ENCODE results near the gene SMIM45.

The SMIM45 gene

GRCh38 chr22:41925783-41926460 is 26.0 kb upstream of the SMIM45 start:
- H3K9ac ChIP-seq (ENCODE audit: low read length) = no peak overlapping the region
- no peaks in the 10 kb centered on the region for H3K9me2 ChIP-seq (ENCODE audit: insufficient read depth, low read length)
- H3K36me3 ChIP-seq (ENCODE audit: insufficient read depth, low read length) = no peaks in the 10 kb centered on the region
- H3K27me3 ChIP-seq (ENCODE audit: insufficient read depth, low read depth, low read length) = peaks cover 20% of the 10 kb centered on the region
- TF ChIP-seq TAF1 (IDR thresholded peaks at IDR 0.05; ENCODE audit: low read depth) (no peak), POLR2AphosphoS5 (IDR thresholded peaks at IDR 0.05) (no peak), EZH2 (IDR thresholded peaks at IDR 0.05; ENCODE audit: borderline replicate concordance, insufficient read depth, low read length, poor library complexity, severe bottlenecking) (no peak), RAD21 (conservative IDR thresholded peaks at IDR 0.05) (no peak), SMC3 (conservative IDR thresholded peaks at IDR 0.05; ENCODE audit: poor library complexity) (no peak), MXI1 (conservative IDR thresholded peaks at IDR 0.05; ENCODE audit: poor library complexity, severe bottlenecking) (no peak), EP300 (conservative IDR thresholded peaks at IDR 0.05; ENCODE audit: poor library complexity, severe bottlenecking) (no peak)
- TF ChIP-seq, protein P1, sequence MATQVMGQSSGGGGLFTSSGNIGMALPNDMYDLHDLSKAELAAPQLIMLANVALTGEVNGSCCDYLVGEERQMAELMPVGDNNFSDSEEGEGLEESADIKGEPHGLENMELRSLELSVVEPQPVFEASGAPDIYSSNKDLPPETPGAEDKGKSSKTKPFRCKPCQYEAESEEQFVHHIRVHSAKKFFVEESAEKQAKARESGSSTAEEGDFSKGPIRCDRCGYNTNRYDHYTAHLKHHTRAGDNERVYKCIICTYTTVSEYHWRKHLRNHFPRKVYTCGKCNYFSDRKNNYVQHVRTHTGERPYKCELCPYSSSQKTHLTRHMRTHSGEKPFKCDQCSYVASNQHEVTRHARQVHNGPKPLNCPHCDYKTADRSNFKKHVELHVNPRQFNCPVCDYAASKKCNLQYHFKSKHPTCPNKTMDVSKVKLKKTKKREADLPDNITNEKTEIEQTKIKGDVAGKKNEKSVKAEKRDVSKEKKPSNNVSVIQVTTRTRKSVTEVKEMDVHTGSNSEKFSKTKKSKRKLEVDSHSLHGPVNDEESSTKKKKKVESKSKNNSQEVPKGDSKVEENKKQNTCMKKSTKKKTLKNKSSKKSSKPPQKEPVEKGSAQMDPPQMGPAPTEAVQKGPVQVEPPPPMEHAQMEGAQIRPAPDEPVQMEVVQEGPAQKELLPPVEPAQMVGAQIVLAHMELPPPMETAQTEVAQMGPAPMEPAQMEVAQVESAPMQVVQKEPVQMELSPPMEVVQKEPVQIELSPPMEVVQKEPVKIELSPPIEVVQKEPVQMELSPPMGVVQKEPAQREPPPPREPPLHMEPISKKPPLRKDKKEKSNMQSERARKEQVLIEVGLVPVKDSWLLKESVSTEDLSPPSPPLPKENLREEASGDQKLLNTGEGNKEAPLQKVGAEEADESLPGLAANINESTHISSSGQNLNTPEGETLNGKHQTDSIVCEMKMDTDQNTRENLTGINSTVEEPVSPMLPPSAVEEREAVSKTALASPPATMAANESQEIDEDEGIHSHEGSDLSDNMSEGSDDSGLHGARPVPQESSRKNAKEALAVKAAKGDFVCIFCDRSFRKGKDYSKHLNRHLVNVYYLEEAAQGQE (IDR thresholded peaks at IDR 0.05; ENCODE audit: borderline replicate concordance) = no peak
- TF ChIP-seq, protein P2, sequence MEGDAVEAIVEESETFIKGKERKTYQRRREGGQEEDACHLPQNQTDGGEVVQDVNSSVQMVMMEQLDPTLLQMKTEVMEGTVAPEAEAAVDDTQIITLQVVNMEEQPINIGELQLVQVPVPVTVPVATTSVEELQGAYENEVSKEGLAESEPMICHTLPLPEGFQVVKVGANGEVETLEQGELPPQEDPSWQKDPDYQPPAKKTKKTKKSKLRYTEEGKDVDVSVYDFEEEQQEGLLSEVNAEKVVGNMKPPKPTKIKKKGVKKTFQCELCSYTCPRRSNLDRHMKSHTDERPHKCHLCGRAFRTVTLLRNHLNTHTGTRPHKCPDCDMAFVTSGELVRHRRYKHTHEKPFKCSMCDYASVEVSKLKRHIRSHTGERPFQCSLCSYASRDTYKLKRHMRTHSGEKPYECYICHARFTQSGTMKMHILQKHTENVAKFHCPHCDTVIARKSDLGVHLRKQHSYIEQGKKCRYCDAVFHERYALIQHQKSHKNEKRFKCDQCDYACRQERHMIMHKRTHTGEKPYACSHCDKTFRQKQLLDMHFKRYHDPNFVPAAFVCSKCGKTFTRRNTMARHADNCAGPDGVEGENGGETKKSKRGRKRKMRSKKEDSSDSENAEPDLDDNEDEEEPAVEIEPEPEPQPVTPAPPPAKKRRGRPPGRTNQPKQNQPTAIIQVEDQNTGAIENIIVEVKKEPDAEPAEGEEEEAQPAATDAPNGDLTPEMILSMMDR (IDR thresholded peaks at IDR 0.05; ENCODE audit: poor library complexity, severe bottlenecking) = no peak
- no peak overlapping the region for H2AFZ ChIP-seq (ENCODE audit: low read depth, low read length)
- H3K79me2 ChIP-seq (replicated peaks; ENCODE audit: insufficient read depth, low read length) = no peaks in the 10 kb centered on the region
- H3K4me3 ChIP-seq (ENCODE audit: low read length) = no peak overlapping the region
- H3F3A ChIP-seq (ENCODE audit: insufficient read depth, low read length, poor library complexity, severe bottlenecking) = no peaks in the 10 kb centered on the region
- no peaks in the 10 kb centered on the region for H4K20me1 ChIP-seq (ENCODE audit: insufficient read depth)
- no peaks in the 10 kb centered on the region for H3K9me3 ChIP-seq (ENCODE audit: low read length)
- H3K27ac ChIP-seq (ENCODE audit: low read length) = no peak overlapping the region
- no peak overlapping the region for H3K4me2 ChIP-seq (ENCODE audit: low read length)

DNA sequence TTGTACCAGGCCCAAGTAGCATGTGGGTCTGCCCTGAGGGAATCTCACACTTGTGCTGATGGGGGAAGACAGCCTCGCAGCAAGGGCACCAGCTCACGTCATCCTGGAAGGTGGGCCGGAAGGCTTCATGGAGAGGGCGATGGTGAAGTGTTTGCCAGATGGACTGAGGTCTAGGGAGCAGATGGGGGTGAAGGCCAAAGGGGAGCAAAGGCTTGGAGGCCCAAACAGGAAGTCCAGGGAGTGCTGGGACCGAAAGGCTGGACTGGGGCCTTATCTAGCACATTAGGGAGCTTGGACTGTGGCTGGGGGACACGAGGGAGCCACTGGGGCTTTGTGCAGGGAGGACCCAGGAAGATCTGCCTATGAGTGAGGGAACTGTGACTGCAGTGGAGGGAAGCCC is 24.1 kb upstream of the SMIM45 start:
- Histone ChIP-seq H3K9ac (ENCODE audit: low read length) (no peak overlapping the region), H4K20me1 (ENCODE audit: insufficient read depth) (no peaks in the 10 kb centered on the region), H3K27ac (ENCODE audit: low read length) (no peak overlapping the region), H3K36me3 (ENCODE audit: insufficient read depth, low read length) (no peaks in the 10 kb centered on the region), H3K9me3 (ENCODE audit: low read length) (no peaks in the 10 kb centered on the region), H3K4me2 (ENCODE audit: low read length) (no peak overlapping the region), H3K79me2 (replicated peaks; ENCODE audit: insufficient read depth, low read length) (no peaks in the 10 kb centered on the region), H2AFZ (ENCODE audit: low read depth, low read length) (no peak overlapping the region), H3K9me2 (ENCODE audit: insufficient read depth, low read length) (no peaks in the 10 kb centered on the region), H3K27me3 (ENCODE audit: insufficient read depth, low read depth, low read length) (peaks cover 20% of the 10 kb centered on the region), H3F3A (ENCODE audit: insufficient read depth, low read length, poor library complexity, severe bottlenecking) (no peaks in the 10 kb centered on the region), H3K4me3 (ENCODE audit: low read length) (no peak overlapping the region)
- TF ChIP-seq, protein P2 (IDR thresholded peaks at IDR 0.05; ENCODE audit: poor library complexity, severe bottlenecking) = no peak
- TF ChIP-seq RAD21 (conservative IDR thresholded peaks at IDR 0.05) (no peak), MXI1 (conservative IDR thresholded peaks at IDR 0.05; ENCODE audit: poor library complexity, severe bottlenecking) (no peak), POLR2AphosphoS5 (IDR thresholded peaks at IDR 0.05) (no peak), EP300 (conservative IDR thresholded peaks at IDR 0.05; ENCODE audit: poor library complexity, severe bottlenecking) (no peak), EZH2 (IDR thresholded peaks at IDR 0.05; ENCODE audit: borderline replicate concordance, insufficient read depth, low read length, poor library complexity, severe bottlenecking) (no peak), TAF1 (IDR thresholded peaks at IDR 0.05; ENCODE audit: low read depth) (no peak), SMC3 (conservative IDR thresholded peaks at IDR 0.05; ENCODE audit: poor library complexity) (no peak)
- TF ChIP-seq, protein P1 (IDR thresholded peaks at IDR 0.05; ENCODE audit: borderline replicate concordance) = no peak

All from neural cell (in vitro differentiated cells).